Lower leg skin (tissue), 3 donors: ENCODE data around the gene ZBTB4.

ENCODE experiments used
- POLR2A ChIP-seq, 2 donors: fragments of 450-650 bp; IDR thresholded peaks; one replicate each; pipeline ENCODE4 v1.6.1; 2016 to 2017; ENCODE audit warnings: antibody characterized with exemption in 2 of 2, mild to moderate bottlenecking in 1 of 2, moderate library complexity in 1 of 2
- TF ChIP-seq, protein P1 (sequence below), 3 donors: fragments of 450-650 bp; IDR thresholded peaks; one replicate each; pipeline ENCODE4 v1.5.1; 2016; ENCODE audit warnings: antibody characterized with exemption in 3 of 3, mild to moderate bottlenecking in 3 of 3, moderate library complexity in 2 of 3

DNA sequence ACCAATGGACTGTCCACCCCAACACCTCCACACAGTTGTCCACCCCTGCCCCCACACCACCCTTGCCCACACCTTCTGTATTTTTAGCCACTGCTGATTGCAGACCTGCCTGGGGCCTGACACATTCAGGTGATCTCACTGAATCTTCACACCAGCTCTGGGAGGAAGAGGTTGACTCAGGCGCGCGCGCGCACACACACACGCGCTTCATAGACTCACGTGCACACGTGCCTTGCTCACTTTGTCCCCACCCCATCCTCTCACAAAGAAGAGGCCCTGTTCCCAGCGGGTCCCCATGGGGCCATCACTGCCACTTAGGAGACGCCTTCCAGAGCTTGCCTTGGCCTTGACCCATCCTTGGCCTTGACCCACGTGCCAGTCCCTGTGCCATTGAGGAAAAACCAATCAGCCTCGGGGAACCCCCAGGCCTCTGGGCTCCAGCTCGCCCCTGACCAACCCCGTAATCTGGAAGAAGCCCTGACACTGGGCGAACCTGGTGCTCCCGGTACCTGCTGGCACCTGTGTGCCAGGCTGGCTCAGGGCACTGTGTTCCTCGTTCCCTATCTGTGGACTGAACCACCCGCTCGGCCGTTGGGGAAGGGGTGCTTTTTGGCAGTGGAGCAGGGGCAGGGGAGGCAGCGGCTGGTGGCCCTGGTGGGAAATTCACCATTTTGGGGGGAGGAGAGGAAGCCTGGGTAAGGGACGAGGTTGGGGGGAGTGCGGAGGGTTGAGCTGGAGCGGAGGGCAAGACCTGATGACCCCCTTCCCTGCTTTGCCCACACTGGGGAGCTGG is 68.6 kb downstream of the ZBTB4 start:
- TF ChIP-seq POLR2A (IDR thresholded peaks at IDR 0.05) = no peak
- TF ChIP-seq, protein P1, sequence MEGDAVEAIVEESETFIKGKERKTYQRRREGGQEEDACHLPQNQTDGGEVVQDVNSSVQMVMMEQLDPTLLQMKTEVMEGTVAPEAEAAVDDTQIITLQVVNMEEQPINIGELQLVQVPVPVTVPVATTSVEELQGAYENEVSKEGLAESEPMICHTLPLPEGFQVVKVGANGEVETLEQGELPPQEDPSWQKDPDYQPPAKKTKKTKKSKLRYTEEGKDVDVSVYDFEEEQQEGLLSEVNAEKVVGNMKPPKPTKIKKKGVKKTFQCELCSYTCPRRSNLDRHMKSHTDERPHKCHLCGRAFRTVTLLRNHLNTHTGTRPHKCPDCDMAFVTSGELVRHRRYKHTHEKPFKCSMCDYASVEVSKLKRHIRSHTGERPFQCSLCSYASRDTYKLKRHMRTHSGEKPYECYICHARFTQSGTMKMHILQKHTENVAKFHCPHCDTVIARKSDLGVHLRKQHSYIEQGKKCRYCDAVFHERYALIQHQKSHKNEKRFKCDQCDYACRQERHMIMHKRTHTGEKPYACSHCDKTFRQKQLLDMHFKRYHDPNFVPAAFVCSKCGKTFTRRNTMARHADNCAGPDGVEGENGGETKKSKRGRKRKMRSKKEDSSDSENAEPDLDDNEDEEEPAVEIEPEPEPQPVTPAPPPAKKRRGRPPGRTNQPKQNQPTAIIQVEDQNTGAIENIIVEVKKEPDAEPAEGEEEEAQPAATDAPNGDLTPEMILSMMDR (IDR thresholded peaks at IDR 0.05) = no peak
